Measurements from ENCODE around the gene ZNF620.

DNA sequence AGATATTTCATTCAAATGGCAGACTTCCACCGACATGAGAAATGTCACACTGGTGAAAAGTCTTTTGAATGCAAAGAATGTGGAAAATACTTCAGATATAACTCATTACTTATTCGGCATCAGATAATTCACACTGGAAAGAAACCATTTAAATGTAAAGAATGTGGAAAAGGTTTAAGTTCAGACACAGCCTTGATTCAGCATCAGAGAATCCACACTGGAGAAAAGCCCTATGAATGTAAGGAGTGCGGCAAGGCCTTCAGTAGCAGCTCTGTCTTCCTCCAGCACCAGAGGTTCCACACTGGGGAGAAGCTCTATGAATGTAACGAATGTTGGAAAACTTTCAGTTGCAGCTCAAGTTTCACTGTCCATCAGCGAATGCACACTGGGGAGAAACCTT lies 10.4 kb downstream of the ZNF620 start:
- TF ChIP-seq, protein P1, sequence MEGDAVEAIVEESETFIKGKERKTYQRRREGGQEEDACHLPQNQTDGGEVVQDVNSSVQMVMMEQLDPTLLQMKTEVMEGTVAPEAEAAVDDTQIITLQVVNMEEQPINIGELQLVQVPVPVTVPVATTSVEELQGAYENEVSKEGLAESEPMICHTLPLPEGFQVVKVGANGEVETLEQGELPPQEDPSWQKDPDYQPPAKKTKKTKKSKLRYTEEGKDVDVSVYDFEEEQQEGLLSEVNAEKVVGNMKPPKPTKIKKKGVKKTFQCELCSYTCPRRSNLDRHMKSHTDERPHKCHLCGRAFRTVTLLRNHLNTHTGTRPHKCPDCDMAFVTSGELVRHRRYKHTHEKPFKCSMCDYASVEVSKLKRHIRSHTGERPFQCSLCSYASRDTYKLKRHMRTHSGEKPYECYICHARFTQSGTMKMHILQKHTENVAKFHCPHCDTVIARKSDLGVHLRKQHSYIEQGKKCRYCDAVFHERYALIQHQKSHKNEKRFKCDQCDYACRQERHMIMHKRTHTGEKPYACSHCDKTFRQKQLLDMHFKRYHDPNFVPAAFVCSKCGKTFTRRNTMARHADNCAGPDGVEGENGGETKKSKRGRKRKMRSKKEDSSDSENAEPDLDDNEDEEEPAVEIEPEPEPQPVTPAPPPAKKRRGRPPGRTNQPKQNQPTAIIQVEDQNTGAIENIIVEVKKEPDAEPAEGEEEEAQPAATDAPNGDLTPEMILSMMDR (IDR thresholded peaks at IDR 0.05): no peak
- TF ChIP-seq POLR2A (IDR thresholded peaks at IDR 0.05) (no peak), EP300 (IDR thresholded peaks at IDR 0.05) (no peak)
